ENCODE data around the gene PDE11A.

PDE11A gene

GRCh38 chr2:177748360-177748759, 324.2 kb downstream of the PDE11A start (continued):
- TF ChIP-seq ISL1 (CRISPR knock-in tag; IDR thresholded peaks at IDR 0.05) (no peak), ZC3H10 (CRISPR knock-in tag; IDR thresholded peaks at IDR 0.05) (no peak), ZFP30 (CRISPR knock-in tag; IDR thresholded peaks at IDR 0.05) (no peak), ZNF70 (CRISPR knock-in tag; IDR thresholded peaks at IDR 0.05) (no peak), RARB (CRISPR knock-in tag; IDR thresholded peaks at IDR 0.05) (no peak), SNAI2 (CRISPR knock-in tag; IDR thresholded peaks at IDR 0.05) (no peak), OSR1 (CRISPR knock-in tag; IDR thresholded peaks at IDR 0.05) (no peak), CREB5 (CRISPR knock-in tag; IDR thresholded peaks at IDR 0.05; ENCODE audit: low read depth) (no peak)

- TF ChIP-seq ZNF70 (CRISPR knock-in tag; IDR thresholded peaks at IDR 0.05): no peak
- TF ChIP-seq CREB5 (CRISPR knock-in tag; IDR thresholded peaks at IDR 0.05; ENCODE audit: low read depth): no peak
- no peak for TF ChIP-seq ZNF565 (CRISPR knock-in tag; conservative IDR thresholded peaks at IDR 0.05; ENCODE audit: low read depth)
- TF ChIP-seq ARNTL (CRISPR knock-in tag; IDR thresholded peaks at IDR 0.05; ENCODE audit: borderline replicate concordance, low read depth): no peak
- TF ChIP-seq TOX (CRISPR knock-in tag; IDR thresholded peaks at IDR 0.05; ENCODE audit: borderline replicate concordance): no peak
Measured at GRCh38 chr2:177747384-177747783, 325.2 kb downstream of the PDE11A start.

GRCh38 chr2:177746358-177746757, 326.2 kb downstream of the PDE11A start:
- ATAC-seq: no peak

More at GRCh38 chr2:177747384-177747783, 325.2 kb downstream of the PDE11A start:
- no peak for ATAC-seq

GRCh38 chr2:177745531-177745930, 327.0 kb downstream of the PDE11A start:
- no peak for TF ChIP-seq ZC3H10 (CRISPR knock-in tag; IDR thresholded peaks at IDR 0.05)
- no peak for ATAC-seq

More at GRCh38 chr2:177746358-177746757, 326.2 kb downstream of the PDE11A start:
- TF ChIP-seq PPARA (CRISPR knock-in tag; IDR thresholded peaks at IDR 0.05; ENCODE audit: borderline replicate concordance) (no peak), CSDC2 (CRISPR knock-in tag; IDR thresholded peaks at IDR 0.05) (no peak), ARNTL (CRISPR knock-in tag; IDR thresholded peaks at IDR 0.05; ENCODE audit: borderline replicate concordance, low read depth) (no peak), CREB5 (CRISPR knock-in tag; IDR thresholded peaks at IDR 0.05; ENCODE audit: low read depth) (no peak), POU6F1 (CRISPR knock-in tag; IDR thresholded peaks at IDR 0.05; ENCODE audit: borderline replicate concordance, low read depth) (no peak), RARB (CRISPR knock-in tag; IDR thresholded peaks at IDR 0.05) (no peak), TOX (CRISPR knock-in tag; IDR thresholded peaks at IDR 0.05; ENCODE audit: borderline replicate concordance) (no peak), ZFP3 (CRISPR knock-in tag; IDR thresholded peaks at IDR 0.05) (no peak), ZFP30 (CRISPR knock-in tag; IDR thresholded peaks at IDR 0.05) (no peak)

- TF ChIP-seq ZNF565 (CRISPR knock-in tag; conservative IDR thresholded peaks at IDR 0.05; ENCODE audit: low read depth) (no peak), ISL1 (CRISPR knock-in tag; IDR thresholded peaks at IDR 0.05) (no peak), ZC3H10 (CRISPR knock-in tag; IDR thresholded peaks at IDR 0.05) (no peak), ZNF8 (CRISPR knock-in tag; IDR thresholded peaks at IDR 0.05) (no peak), TCF4 (CRISPR knock-in tag; IDR thresholded peaks at IDR 0.05; ENCODE audit: borderline replicate concordance) (no peak), BACH2 (CRISPR knock-in tag; IDR thresholded peaks at IDR 0.05; ENCODE audit: borderline replicate concordance) (no peak), TSHZ2 (CRISPR knock-in tag; IDR thresholded peaks at IDR 0.05) (no peak), ARNTL (CRISPR knock-in tag; IDR thresholded peaks at IDR 0.05; ENCODE audit: borderline replicate concordance, low read depth) (no peak), CREB5 (CRISPR knock-in tag; IDR thresholded peaks at IDR 0.05; ENCODE audit: low read depth) (no peak), CSDC2 (CRISPR knock-in tag; IDR thresholded peaks at IDR 0.05) (no peak), PPARA (CRISPR knock-in tag; IDR thresholded peaks at IDR 0.05; ENCODE audit: borderline replicate concordance) (no peak), ESRRG (CRISPR knock-in tag; IDR thresholded peaks at IDR 0.05) (no peak), OSR1 (CRISPR knock-in tag; IDR thresholded peaks at IDR 0.05) (no peak), ZFP30 (CRISPR knock-in tag; IDR thresholded peaks at IDR 0.05) (no peak), SNAI2 (CRISPR knock-in tag; IDR thresholded peaks at IDR 0.05) (no peak), GLIS3 (CRISPR knock-in tag; IDR thresholded peaks at IDR 0.05) (no peak), CSRNP3 (CRISPR knock-in tag; IDR thresholded peaks at IDR 0.05) (no peak), ZFP3 (CRISPR knock-in tag; IDR thresholded peaks at IDR 0.05) (no peak), ZNF70 (CRISPR knock-in tag; IDR thresholded peaks at IDR 0.05) (no peak)
- ATAC-seq: no peak
Measured at GRCh38 chr2:177742851-177743250, 329.7 kb downstream of the PDE11A start.
